HG02970 (cell line): ENCODE data around the gene ARHGEF19.

ENCODE experiments used
- ATAC-seq: cut with Tn5 transposase; IDR thresholded peaks from one replicate; pipeline ENCODE4 v1.9.1; 2021; ENCODE audit warnings: mild to moderate bottlenecking, moderate library complexity, moderate number of reproducible peaks; ENCODE audit not compliant: unreplicated experiment, low FRiP score

ARHGEF19 gene

GRCh38 chr1:16153999-16154673, 58.3 kb downstream of the ARHGEF19 start:
- ATAC-seq: no peak

- no peak for ATAC-seq
These were observed 59.1 kb downstream of the ARHGEF19 start for GRCh38 chr1:16153096-16153998.

- ATAC-seq: no peak
These were observed 59.9 kb downstream of the ARHGEF19 start for GRCh38 chr1:16152481-16153087.

GRCh38 chr1:16151995-16152384, 60.5 kb downstream of the ARHGEF19 start:
- ATAC-seq: no peak

GRCh38 chr1:16151196-16151994, 61.1 kb downstream of the ARHGEF19 start:
- ATAC-seq: no peak

- ATAC-seq: no peak
These were observed 61.9 kb downstream of the ARHGEF19 start for GRCh38 chr1:16150508-16150907.

DNA sequence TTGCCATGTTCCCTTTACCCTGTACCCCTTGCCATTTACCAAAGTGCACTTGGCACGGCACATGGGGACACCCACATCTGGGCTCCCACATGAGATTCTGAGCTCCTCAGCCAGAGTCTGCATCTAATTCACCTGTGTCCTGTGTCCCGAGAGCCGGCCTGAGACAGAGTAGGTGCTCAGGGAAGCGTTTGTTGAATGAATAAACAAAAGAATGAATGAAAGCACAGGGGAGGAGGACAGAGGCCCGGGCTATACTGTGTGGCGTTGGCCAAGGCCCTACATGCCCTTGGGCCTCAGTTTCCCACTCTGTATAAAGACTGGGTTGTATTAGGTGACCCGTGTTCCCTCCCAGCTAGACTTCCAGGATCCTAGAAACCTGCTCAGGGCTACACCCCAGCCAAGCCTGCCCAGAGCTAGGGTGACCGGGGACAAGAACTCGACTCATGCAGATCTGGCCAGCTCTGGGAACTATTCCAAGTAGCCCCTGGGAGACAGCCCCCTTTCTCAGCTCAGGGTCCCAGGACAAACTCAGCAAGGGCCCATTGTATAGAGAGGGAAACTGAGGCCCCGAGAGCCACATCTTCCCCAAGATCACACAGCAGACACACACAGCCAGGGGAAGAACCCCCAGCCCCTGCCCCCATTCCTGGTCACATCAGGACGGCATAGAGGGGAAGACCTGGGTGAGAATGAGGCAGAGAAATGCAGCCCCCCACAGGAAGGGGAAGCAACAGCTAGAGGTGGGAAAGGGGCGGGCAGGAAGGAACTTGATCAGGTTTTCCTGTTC, 62.6 kb downstream of the ARHGEF19 start:
- ATAC-seq: no peak

DNA sequence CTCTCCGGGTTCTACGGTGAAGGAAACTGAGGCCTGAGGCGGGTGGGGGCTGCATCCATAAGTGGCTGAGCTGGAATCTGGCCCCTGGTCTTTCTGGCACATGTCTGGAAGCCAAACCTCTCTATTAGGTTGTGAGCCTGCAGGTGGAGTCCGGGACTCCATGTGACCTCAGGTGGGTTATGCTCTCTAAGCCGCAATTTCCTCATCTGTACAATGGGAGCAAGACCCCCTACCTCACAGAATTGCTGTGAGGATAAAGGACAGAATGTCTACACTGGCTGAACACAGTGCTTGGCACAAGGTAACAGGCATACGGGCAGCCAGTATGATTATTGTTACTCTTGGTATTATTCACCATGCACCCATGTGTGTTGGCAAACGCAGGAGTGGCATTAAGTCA, 63.3 kb downstream of the ARHGEF19 start:
- ATAC-seq: no peak

DNA sequence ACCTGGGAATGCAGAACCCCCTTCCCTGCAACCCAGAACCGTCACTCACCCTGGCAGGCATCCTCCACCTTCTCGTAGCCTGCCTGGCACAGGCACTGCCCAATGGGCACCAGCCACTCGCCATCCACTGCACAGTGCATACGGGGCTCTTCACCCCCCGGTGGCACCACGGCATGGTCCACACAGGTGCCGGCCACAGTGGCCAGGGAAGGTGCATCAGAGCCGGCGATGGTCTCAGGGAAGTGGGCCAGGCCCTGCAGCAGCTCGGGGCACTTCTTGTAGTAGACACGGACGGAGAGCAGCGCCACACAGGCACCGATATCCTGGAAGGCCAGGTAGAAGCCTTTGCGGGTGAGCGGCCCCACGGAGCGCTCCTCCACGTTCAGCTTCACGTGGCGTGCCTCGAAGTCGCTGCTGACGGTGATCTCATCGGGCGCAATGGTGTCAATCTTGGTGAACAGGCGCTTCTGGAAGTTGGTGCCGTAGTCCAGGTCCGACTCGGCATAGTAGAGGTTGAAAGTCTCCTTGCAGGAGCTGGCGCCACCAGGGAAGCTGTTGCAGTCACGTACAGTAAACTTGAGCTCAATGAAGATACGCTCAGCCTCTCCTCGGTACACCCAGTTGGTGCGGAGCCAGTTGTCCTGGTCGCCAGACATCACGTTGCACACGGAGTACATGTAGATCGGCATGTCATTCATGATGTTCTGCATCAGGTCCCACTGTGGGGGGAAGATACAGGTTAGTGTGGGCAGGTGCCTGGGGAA, 63.9 kb downstream of the ARHGEF19 start:
- ATAC-seq: no peak
